K562 (cell line): ENCODE data around the gene PPA2. TPM values are rescaled to one million over a fixed set of nuclear protein-coding genes. Genes with fewer than 3 reads are reported as not detected.
A peak's percentile ranks its signal among the peaks of the same experiment; 100 is the strongest.

ENCODE experiments used
- CBX3 ChIP-seq, 2 experiments: IDR thresholded peaks; 1 replicate in 1 of 2; 2 replicates in 1 of 2; pipeline ENCODE4 v1.6.1; 2012; ENCODE audit warnings: inconsistent platforms in 2 of 2, low read length in 2 of 2, borderline replicate concordance in 1 of 2, control low read depth in 1 of 2
- CEBPG ChIP-seq, 3 experiments: fragments of 200-800 bp in 1 of 3; sonication (Bioruptor generic) in 1 of 3; sonication (generic) in 1 of 3; formaldehyde crosslinking in 1 of 3; IDR thresholded peaks in 2 of 3; conservative IDR thresholded peaks in 1 of 3; 2 replicates each; pipeline versions ENCODE4 v1.6.1 to v1.8.0; 2016 to 2022; ENCODE audit warnings: missing compliant biosample characterization in 2 of 3, missing genetic modification characterization in 2 of 3, mild to moderate bottlenecking in 1 of 3, missing genetic modification reagents in 1 of 3
- CHAMP1 ChIP-seq: fragments of 450-650 bp; IDR thresholded peaks from 2 replicates; pipeline ENCODE4 v1.6.1; 2016; ENCODE audit warnings: mild to moderate bottlenecking
- FOXP4 ChIP-seq: sonication (generic); formaldehyde crosslinking; IDR thresholded peaks from 2 replicates; pipeline ENCODE4 v1.8.0; 2022; ENCODE audit warnings: mild to moderate bottlenecking, missing genetic modification reagents, borderline replicate concordance
- REST ChIP-seq, 2 experiments: fragments of 450-650 bp; formaldehyde crosslinking in 1 of 2; IDR thresholded peaks; 2 replicates each; pipeline versions ENCODE4 v1.4.0 to v1.6.1; 2014 to 2020; ENCODE audit warnings: mild to moderate bottlenecking in 2 of 2, borderline replicate concordance in 1 of 2, low read depth in 1 of 2
- SMAD4 ChIP-seq: fragments of 250-450 bp; sonication (Bioruptor Pico); conservative IDR thresholded peaks from 2 replicates; pipeline ENCODE4 v1.8.0; 2021; ENCODE audit warnings: inconsistent platforms, mild to moderate bottlenecking, moderate library complexity
- ZBTB17 ChIP-seq: fragments of 450-650 bp; formaldehyde crosslinking; IDR thresholded peaks from 2 replicates; pipeline ENCODE4 v1.4.0; 2020; ENCODE audit warnings: mild to moderate bottlenecking
- ZBTB33 ChIP-seq: sonication (generic); formaldehyde crosslinking; IDR thresholded peaks from 2 replicates; pipeline ENCODE4 v1.8.1; 2023; ENCODE audit warnings: mild to moderate bottlenecking, missing genetic modification reagents
- ZNF696 ChIP-seq: fragments of 250-450 bp; sonication (Bioruptor Pico); conservative IDR thresholded peaks from 2 replicates; pipeline ENCODE4 v1.4.0; 2020; ENCODE audit warnings: mild to moderate bottlenecking, moderate library complexity
- ZSCAN32 ChIP-seq: fragments of 450-650 bp; formaldehyde crosslinking; IDR thresholded peaks from 2 replicates; pipeline ENCODE4 v1.4.0; 2020; ENCODE audit warnings: mild to moderate bottlenecking, moderate library complexity
- polyA plus RNA-seq, 8 experiments: library from polyadenylated mRNA; depleted of rRNA in 4 of 8; stranded (reverse) in 5 of 8; unstranded in 3 of 8; fragments of >200 nt; fragmentation: Nextera tagmentation in 2 of 8; fragmentation: Illumina TruSeq in 1 of 8; extraction: Ambion mirVana in 2 of 8; extraction: Trizol in 1 of 8; gene quantifications; 2 replicates each; pipeline versions ENCODE4 v1.2.1 to v1.2.3, GENCODE V29; 2011 to 2014; ENCODE audit warnings: inconsistent platforms in 1 of 8, missing spikeins in 1 of 8
- total RNA-seq, 7 experiments: library from RNA; depleted of rRNA in 6 of 7; stranded (reverse); fragments of >200 nt in 6 of 7; fragmentation: Illumina TruSeq in 2 of 7; extraction: Trizol in 2 of 7; gene quantifications; 2 replicates each; pipeline versions ENCODE4 v1.2.1 to v1.2.3, GENCODE V29; 2011 to 2021; ENCODE audit warnings: low replicate concordance in 1 of 7

PPA2 gene
- total and polyA plus RNA-seq, 9 of the 15 experiments (the other 6 are each of a cell fraction or from before 2014, with no cell fraction given), result 48.3 to 190 (median 109) TPM

- TF ChIP-seq CHAMP1 (no peak), ZSCAN32 (no peak), FOXP4 (CRISPR knock-in tag) (no peak), ZNF696 (CRISPR knock-in tag) (no peak), CBX3 (IDR thresholded peaks at IDR 0.05; ENCODE audit: borderline replicate concordance in 1 of 2, low read length in 2 of 2) (no peak), REST (IDR thresholded peaks at IDR 0.05; ENCODE audit: borderline replicate concordance) (peak; percentile 32; the same call in 1 of the 2 replicates), REST (CRISPR knock-in tag; IDR thresholded peaks at IDR 0.05; ENCODE audit: low read depth) (no peak), ZBTB33 (CRISPR knock-in tag) (no peak), CEBPG (CRISPR knock-in tag; IDR thresholded peaks at IDR 0.05) (peak; percentile 66; the same call in 1 of the 2 replicates), CEBPG (tag; conservative IDR thresholded peaks at IDR 0.05 in 1 of 2, IDR thresholded peaks at IDR 0.05 in 1 of 2) (peak; percentile 19 to 84; a peak in 3 of 4 replicates), SMAD4 (CRISPR knock-in tag) (no peak), ZBTB17 (CRISPR knock-in tag) (no peak)
These were observed 74.2 kb downstream of the PPA2 start (continued) for GRCh38 chr4:105399532-105400161.
